Keratinocyte (primary cell): Measurements from ENCODE around the gene ABCB9. TPM values are rescaled to one million over a fixed set of nuclear protein-coding genes. Genes with fewer than 3 reads are reported as not detected.

Experiments
- DNase-seq: peaks from one replicate; pipeline ENCODE4 v3.0.0-alpha.2; 2011; ENCODE audit warnings: low read depth, missing footprints, low spot score
- FAIRE-seq: peaks from 2 replicates; lab custom pipeline; 2011; peaks lifted over from hg19 to GRCh38; lab: Jason Lieb, UNC
- H2AFZ ChIP-seq: 2 replicates; pipeline ENCODE4 v1.6.0; 2012; ENCODE audit warnings: low read length, control low read depth, inconsistent platforms; ENCODE audit not compliant: control insufficient read depth
- H3K27ac ChIP-seq: 2 replicates; pipeline ENCODE4 v1.5.1; 2011; ENCODE audit warnings: low read length; ENCODE audit not compliant: control insufficient read depth, insufficient read depth
- H3K27me3 ChIP-seq: 3 replicates; pipeline ENCODE4 v1.6.0; 2011; ENCODE audit warnings: low read length; ENCODE audit not compliant: control insufficient read depth, insufficient read depth; ENCODE audit errors: extremely low read depth
- H3K36me3 ChIP-seq, 2 experiments: 2 replicates in 1 of 2; 3 replicates in 1 of 2; pipeline ENCODE4 v1.5.1; 2011; ENCODE audit warnings: low read length in 2 of 2, mild to moderate bottlenecking in 1 of 2; ENCODE audit not compliant: control insufficient read depth in 2 of 2, insufficient read depth in 2 of 2; ENCODE audit errors: extremely low read depth in 1 of 2
- H3K4me1 ChIP-seq: 3 replicates; pipeline ENCODE4 v1.5.1; 2011; ENCODE audit warnings: low read length; ENCODE audit not compliant: control insufficient read depth, insufficient read depth; ENCODE audit errors: extremely low read depth
- H3K4me2 ChIP-seq: 3 replicates; pipeline ENCODE4 v1.6.0; 2011; ENCODE audit warnings: low read depth, low read length; ENCODE audit not compliant: control insufficient read depth, insufficient read depth; ENCODE audit errors: extremely low read depth
- H3K4me3 ChIP-seq, 3 experiments: fragments of 200-600 bp in 1 of 3; sonication (generic) in 1 of 3; 2 replicates in 2 of 3; 3 replicates in 1 of 3; pipeline ENCODE4 v1.5.1; 2011 to 2016; ENCODE audit warnings: low read length in 3 of 3, mild to moderate bottlenecking in 3 of 3, control low read depth in 2 of 3, inconsistent platforms in 1 of 3, low read depth in 1 of 3, mixed read lengths in 1 of 3, mixed run types in 1 of 3, moderate library complexity in 1 of 3; ENCODE audit not compliant: control insufficient read depth in 2 of 3, insufficient read depth in 2 of 3; ENCODE audit errors: extremely low read depth in 1 of 3
- H3K79me2 ChIP-seq: 2 replicates; pipeline ENCODE4 v1.6.0; 2012; ENCODE audit warnings: low read length; ENCODE audit not compliant: control insufficient read depth, insufficient read depth
- H3K9ac ChIP-seq: 3 replicates; pipeline ENCODE4 v1.6.0; 2011; ENCODE audit warnings: low read length; ENCODE audit not compliant: control insufficient read depth, insufficient read depth; ENCODE audit errors: extremely low read depth
- H3K9me1 ChIP-seq: 3 replicates; pipeline ENCODE4 v1.6.0; 2011; ENCODE audit warnings: low read length; ENCODE audit not compliant: control insufficient read depth, insufficient read depth; ENCODE audit errors: extremely low read depth
- H3K9me3 ChIP-seq: 2 replicates; pipeline ENCODE4 v1.5.1; 2012; ENCODE audit warnings: low read depth, low read length; ENCODE audit not compliant: control insufficient read depth
- H4K20me1 ChIP-seq: 3 replicates; pipeline ENCODE4 v1.6.0; 2011; ENCODE audit warnings: low read length; ENCODE audit not compliant: control insufficient read depth, insufficient read depth; ENCODE audit errors: extremely low read depth
- CTCF ChIP-seq, 3 experiments: IDR thresholded peaks in 1 of 3; conservative IDR thresholded peaks in 1 of 3; optimal IDR thresholded peaks in 1 of 3; 2 replicates in 2 of 3; 3 replicates in 1 of 3; pipeline versions ENCODE3 to v1.5.1; 2011; ENCODE audit warnings: low read length in 3 of 3, mild to moderate bottlenecking in 3 of 3, moderate library complexity in 2 of 3, control low read depth in 1 of 3, inconsistent platforms in 1 of 3; ENCODE audit not compliant: insufficient read depth in 2 of 3; ENCODE audit errors: extremely low read depth in 1 of 3
- EZH2 ChIP-seq: IDR thresholded peaks from one replicate; pipeline ENCODE4 v1.6.1; 2012; ENCODE audit warnings: inconsistent platforms, mild to moderate bottlenecking, low read length, moderate library complexity
- dilution Hi-C: fragments of 300-500 bp; cut with MboI; formaldehyde crosslinking; loops from one replicate; pipeline ENCODE4 v1.7.0; 2020; ENCODE audit warnings: low sequenced_read_pairs; ENCODE audit not compliant: extremely low pct_ligation_motif_present
- polyA plus RNA-seq, 5 experiments: library from polyadenylated mRNA; depleted of rRNA in 3 of 5; stranded (reverse) in 3 of 5; stranded (forward) in 1 of 5; unstranded in 1 of 5; fragments of >200 nt; gene quantifications; 1 replicate in 1 of 5; 2 replicates in 3 of 5; 3 replicates in 1 of 5; pipeline versions ENCODE4 v1.2.1 to v1.2.3, GENCODE V29; 2011 to 2012; ENCODE audit warnings: missing spikeins in 2 of 5, low read depth in 1 of 5, low replicate concordance in 1 of 5

Gene ABCB9
- polyA plus RNA-seq, 1 donor (not counting 4 experiments of a cell fraction or from before 2014, with no cell fraction given), result 4.0 TPM

- H3K79me2 ChIP-seq, result no peaks in the 10 kb centered on the region
- peak overlapping the region; percentile 76 for H3K9ac ChIP-seq
- peak overlapping the region; percentile 59 for H2AFZ ChIP-seq
- no peak overlapping the region for H3K4me3 ChIP-seq
- no peaks in the 10 kb centered on the region for H3K9me3 ChIP-seq
- no peaks in the 10 kb centered on the region for H4K20me1 ChIP-seq
- H3K36me3 ChIP-seq, result no peaks in the 10 kb centered on the region
- H3K4me2 ChIP-seq, result peak overlapping the region; percentile 51
- H3K27me3 ChIP-seq, result no peaks in the 10 kb centered on the region
- peaks cover 43% of the 10 kb centered on the region for H3K4me1 ChIP-seq
- peak in 2 of 3 experiments; percentile 71 to 83 for TF ChIP-seq CTCF (optimal IDR thresholded peaks at IDR 0.05 in 1 of 3, IDR thresholded peaks at IDR 0.05 in 1 of 3, conservative IDR thresholded peaks at IDR 0.05 in 1 of 3; ENCODE audit: extremely low read depth in 1 of 3, insufficient read depth in 2 of 3, low read length in 3 of 3)
- TF ChIP-seq EZH2, result no peak
- no peaks in the 10 kb centered on the region for H3K9me1 ChIP-seq
- dilution Hi-C loops, result no loop called here
- DNase-seq (peak; percentile 100), FAIRE-seq (peak; percentile 100)
- peak overlapping the region; percentile 88 for H3K27ac ChIP-seq
These were observed 19.4 kb downstream of the ABCB9 start for GRCh38 chr12:122946690-122947341.

GRCh38 chr12:122944605-122945592 is 21.4 kb downstream of the ABCB9 start:
- Histone ChIP-seq H3K4me2 (peak overlapping the region; percentile 69), H3K9me3 (no peaks in the 10 kb centered on the region), H2AFZ (peak overlapping the region; percentile 49), H3K4me3 (no peak overlapping the region), H3K79me2 (no peaks in the 10 kb centered on the region), H3K9me1 (no peaks in the 10 kb centered on the region), H3K9ac (peak overlapping the region; percentile 34), H3K4me1 (peaks cover 34% of the 10 kb centered on the region), H3K27ac (peak overlapping the region; percentile 79), H3K27me3 (no peaks in the 10 kb centered on the region), H3K36me3 (no peaks in the 10 kb centered on the region), H4K20me1 (no peaks in the 10 kb centered on the region)
- no peak for TF ChIP-seq CTCF (optimal IDR thresholded peaks at IDR 0.05 in 1 of 3, IDR thresholded peaks at IDR 0.05 in 1 of 3, conservative IDR thresholded peaks at IDR 0.05 in 1 of 3; ENCODE audit: extremely low read depth in 1 of 3, insufficient read depth in 2 of 3, low read length in 3 of 3)
- TF ChIP-seq EZH2, result no peak
- dilution Hi-C loops, result no loop called here
- DNase-seq (peak; percentile 94), FAIRE-seq (peak; percentile 95)
